HAP-1 (cell line): ENCODE data around the gene CST7.
A peak's percentile ranks its signal among the peaks of the same experiment; 100 is the strongest.
"Not testable (repeated sequence)": the region's sequence is repeated elsewhere in the genome, so short reads cannot be mapped to it uniquely, and the experiment has no call there.

Experiments used
- DNase-seq, 2 experiments: peaks; one replicate each; pipeline ENCODE4 v3.0.0-alpha.2; 2016 to 2020; ENCODE audit warnings: low spot score in 2 of 2
- H3K27me3 ChIP-seq: fragments of 250-450 bp; sonication (Bioruptor Pico); 2 replicates; pipeline ENCODE4 v1.5.1; 2020; ENCODE audit warnings: low read depth, mild to moderate bottlenecking, moderate library complexity
- H3K36me3 ChIP-seq: fragments of 250-450 bp; sonication (Bioruptor Pico); replicated peaks from 2 replicates; pipeline ENCODE4 v1.5.1; 2020; ENCODE audit warnings: mild to moderate bottlenecking
- H3K4me1 ChIP-seq: fragments of 250-450 bp; sonication (Bioruptor Pico); 2 replicates; pipeline ENCODE4 v1.5.1; 2020; ENCODE audit warnings: mild to moderate bottlenecking
- H3K4me3 ChIP-seq: fragments of 250-450 bp; sonication (Bioruptor Pico); 2 replicates; pipeline ENCODE4 v1.5.1; 2020; ENCODE audit warnings: mild to moderate bottlenecking, moderate library complexity
- H3K9me3 ChIP-seq: fragments of 250-450 bp; sonication (Bioruptor Pico); 2 replicates; pipeline ENCODE4 v1.5.1; 2020; ENCODE audit warnings: mild to moderate bottlenecking, moderate library complexity
- in situ Hi-C: fragments of 300-500 bp; cut with MboI; formaldehyde crosslinking; loops from 3 replicates; pipeline ENCODE4 v1.14.3; 2020; ENCODE audit warnings: low sequenced_read_pairs, inconsistent platforms, mixed read lengths

CST7 gene

DNA sequence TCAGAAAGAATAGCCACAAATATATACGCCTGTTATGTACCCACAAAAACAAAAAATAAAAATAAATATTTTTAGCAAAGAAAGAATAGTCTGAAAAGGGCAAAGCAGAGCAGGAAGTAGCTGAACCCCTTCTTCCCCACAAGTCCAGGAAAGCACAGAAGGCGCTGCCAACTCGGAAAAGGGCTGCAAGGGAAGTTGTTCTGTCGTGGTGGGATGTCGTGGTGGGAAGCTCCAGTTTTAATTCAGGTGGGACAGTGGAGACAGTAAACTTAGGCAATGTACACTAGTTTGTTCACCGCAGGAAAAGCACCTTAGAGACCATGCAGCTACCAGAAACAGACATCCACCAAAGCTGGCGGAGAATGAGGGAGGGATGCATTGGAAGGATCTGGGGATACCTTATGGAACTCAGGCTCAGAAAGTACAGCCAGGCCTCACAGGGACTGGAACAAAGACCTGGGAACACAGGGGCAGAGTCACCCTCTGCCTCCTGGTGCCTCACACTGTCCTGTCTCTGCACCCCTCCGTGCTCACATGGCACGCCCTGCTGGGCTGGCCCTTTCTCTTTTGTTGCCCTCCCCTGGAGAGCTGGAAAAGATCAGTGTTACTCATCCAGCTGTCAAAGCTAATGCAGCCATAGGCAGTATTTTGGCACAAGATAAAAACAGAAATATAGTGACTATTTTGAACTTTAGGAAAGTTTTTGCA is 46.8 kb downstream of the CST7 start:
- Histone ChIP-seq H3K27me3 (no peaks in the 10 kb centered on the region), H3K4me1 (peaks cover 21% of the 10 kb centered on the region), H3K9me3 (no peaks in the 10 kb centered on the region), H3K4me3 (no peak overlapping the region), H3K36me3 (peaks cover 3% of the 10 kb centered on the region)
- no peak for DNase-seq
- in situ Hi-C loops, result loop anchor here (5.0 to 25.0 kb wide), 4 partner anchors 66 to 866 kb away; partner anchors contain the start of gene GINS1

DNA sequence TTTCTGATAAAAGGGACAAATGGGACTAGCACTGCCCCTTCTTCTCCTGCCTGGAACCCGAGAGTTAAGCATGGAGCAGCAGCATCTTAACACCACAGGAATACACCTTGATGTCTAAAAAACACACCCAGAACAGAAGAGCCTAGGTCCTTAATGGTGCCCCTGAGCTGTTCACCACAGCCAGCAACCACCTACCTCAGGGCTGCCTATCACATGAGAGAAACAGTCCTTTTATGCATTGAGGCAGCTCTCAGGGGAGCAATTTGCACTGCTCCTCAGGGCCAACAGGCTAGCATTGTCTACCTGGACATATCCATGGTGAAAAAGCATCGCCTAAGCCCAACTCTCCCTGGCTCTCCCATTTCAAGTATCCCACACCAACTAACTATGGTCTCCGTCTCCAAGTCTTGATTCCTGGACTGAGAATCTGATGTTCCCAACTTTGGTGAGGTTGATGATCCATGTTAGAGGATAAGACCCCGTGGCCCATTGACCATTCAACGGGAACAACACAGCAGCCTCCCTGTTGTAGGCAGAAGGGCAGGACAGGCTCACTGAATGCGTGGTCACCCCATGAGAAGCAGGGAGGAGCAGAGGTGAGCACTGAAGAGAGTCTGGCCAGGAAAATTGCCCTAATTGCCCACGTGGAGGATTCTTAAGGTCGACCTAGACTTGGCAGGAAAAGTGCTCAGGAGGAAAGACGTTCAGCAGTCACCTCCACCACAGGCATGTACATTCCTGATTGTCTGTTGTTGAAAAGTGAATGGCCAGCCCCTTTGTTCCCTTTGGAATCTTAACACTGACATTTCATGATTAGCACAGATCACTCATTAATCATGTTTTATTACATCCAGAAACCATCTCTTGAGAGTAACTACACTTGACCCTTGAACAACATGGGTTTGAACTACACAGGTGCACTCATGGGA is 47.6 kb downstream of the CST7 start:
- in situ Hi-C loops, result loop anchor here (5.0 to 25.0 kb wide), 4 partner anchors 66 to 866 kb away; partner anchors contain the start of gene GINS1
- H3K4me1 ChIP-seq, result peaks cover 13% of the 10 kb centered on the region
- peaks cover 3% of the 10 kb centered on the region for H3K36me3 ChIP-seq
- no peaks in the 10 kb centered on the region for H3K27me3 ChIP-seq
- DNase-seq, result peak in 1 of 2 experiments; percentile 2
- H3K9me3 ChIP-seq, result no peaks in the 10 kb centered on the region
- no peak overlapping the region for H3K4me3 ChIP-seq

DNA sequence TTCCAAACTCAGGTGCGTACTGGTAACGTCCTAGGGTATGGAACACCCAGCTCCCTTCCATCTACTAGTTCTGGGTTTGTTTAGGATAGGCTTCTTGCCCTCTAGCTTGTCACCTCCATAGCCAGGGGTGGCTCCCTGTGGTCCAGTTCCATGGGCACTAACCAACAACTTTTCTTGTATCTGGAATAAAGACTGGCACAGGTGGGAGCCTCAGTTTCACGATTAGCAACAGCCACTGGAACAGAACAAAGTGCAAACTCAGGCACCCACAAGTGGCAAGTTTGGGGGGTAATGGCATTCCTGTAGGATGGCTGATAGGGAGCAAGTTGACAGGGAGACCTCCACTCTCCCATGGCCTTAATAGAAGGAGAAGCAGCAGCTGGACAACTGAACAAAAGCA is 49.1 kb downstream of the CST7 start:
- H3K4me3 ChIP-seq, result no peak overlapping the region
- peaks cover 10% of the 10 kb centered on the region for H3K4me1 ChIP-seq
- H3K27me3 ChIP-seq, result no peaks in the 10 kb centered on the region
- in situ Hi-C loops, result loop anchor here (5.0 to 25.0 kb wide), 4 partner anchors 64 to 864 kb away; partner anchors contain the start of gene GINS1
- H3K9me3 ChIP-seq, result no peaks in the 10 kb centered on the region
- H3K36me3 ChIP-seq, result no peaks in the 10 kb centered on the region
- DNase-seq, result peak in 1 of 2 experiments; percentile 0

DNA sequence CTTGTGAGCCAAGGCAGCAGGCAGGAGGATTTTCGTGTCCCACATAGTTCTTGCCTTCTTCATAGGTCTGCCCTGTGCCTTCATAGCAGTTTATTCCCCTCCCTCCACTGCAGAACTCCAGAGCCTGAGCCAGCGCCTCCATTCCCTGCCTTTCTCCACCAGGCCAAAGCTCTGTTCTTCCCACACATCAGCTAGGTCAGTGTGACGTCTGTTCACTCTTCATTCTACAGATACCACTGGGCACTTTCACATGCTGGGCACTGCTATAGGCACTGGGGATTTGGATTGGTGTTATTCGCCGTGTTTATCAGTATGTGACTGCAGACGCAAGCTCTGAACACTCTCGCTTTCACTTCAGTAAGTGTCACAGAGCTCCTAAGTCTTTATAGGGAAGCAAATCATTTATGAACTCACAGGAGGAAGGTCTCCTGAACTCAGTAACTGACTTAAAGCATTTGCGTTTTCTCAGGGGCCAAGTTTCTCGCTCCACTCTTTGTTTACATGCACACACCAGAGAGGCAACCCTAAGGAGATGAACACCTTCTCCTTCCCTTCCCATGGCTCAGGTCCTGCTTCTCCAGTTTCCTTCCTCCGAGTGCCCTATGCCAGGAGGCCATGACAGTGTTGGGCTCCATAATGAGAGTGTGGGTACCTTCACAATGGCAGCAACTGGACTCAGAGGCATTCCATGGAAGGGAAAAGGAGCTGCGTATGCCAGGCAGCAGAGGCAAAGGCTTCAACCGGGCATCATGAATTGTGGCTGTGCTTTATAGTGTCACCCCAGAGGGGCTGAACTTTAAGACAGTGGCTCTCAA is 49.8 kb downstream of the CST7 start:
- in situ Hi-C loops, result loop anchor here (5.0 to 25.0 kb wide), 4 partner anchors 63 to 863 kb away; partner anchors contain the start of gene GINS1
- Histone ChIP-seq H3K4me3 (no peak overlapping the region), H3K9me3 (no peaks in the 10 kb centered on the region), H3K36me3 (no peaks in the 10 kb centered on the region), H3K4me1 (peaks cover 3% of the 10 kb centered on the region), H3K27me3 (no peaks in the 10 kb centered on the region)
- DNase-seq, result peak in 1 of 2 experiments; percentile 1

DNA sequence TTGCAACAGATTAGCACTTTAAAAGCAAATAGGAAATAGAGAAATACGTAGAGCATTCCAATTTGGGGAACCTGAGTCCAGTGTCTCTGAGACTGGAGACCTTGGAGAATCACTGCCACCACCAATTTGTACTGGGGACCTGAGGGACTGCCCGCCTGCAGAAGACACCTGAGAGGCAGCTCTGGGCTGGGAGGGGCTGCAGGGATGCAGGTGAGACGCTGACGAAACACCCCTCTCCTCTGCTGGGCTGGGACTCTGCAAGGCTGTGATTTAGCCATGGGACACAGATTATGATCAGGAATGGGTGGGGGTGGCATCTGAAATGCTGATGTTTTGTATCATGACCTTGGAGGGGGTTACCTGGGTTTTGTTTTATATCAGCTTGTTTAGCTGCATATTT is 50.5 kb downstream of the CST7 start:
- H3K27me3 ChIP-seq, result no peaks in the 10 kb centered on the region
- in situ Hi-C loops, result loop anchor here (5.0 to 25.0 kb wide), 4 partner anchors 63 to 863 kb away; partner anchors contain the start of gene GINS1
- H3K4me1 ChIP-seq, result peaks cover 3% of the 10 kb centered on the region; the same call in 1 of the 2 replicates
- H3K9me3 ChIP-seq, result no peaks in the 10 kb centered on the region
- no peak overlapping the region for H3K4me3 ChIP-seq
- peak in 1 of 2 experiments; percentile 6 for DNase-seq
- H3K36me3 ChIP-seq, result no peaks in the 10 kb centered on the region

DNA sequence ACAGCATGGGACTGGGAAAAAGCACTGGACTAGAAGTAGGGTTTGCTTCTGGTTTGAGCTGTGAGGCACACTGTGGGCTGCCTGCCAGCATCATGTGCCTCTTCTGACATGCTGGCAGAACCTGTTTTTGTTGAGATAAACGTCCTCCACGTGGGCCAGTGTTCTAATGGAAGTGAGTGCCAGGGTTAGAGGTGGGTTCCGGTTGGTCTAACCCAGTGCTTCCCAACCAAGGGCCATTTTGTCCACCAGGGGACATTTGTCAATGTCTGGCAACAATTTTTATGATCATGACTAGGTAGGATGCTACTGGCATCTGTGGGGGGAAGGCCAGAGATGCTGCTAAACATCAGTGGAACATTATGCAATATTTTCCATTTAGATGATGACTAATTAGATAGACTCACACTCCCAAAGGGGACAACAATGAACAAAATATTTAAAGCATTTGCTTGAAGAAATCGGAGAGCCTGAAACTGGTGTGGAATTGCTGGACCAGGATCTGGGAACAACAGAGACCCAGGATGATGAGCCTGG is 51.3 kb downstream of the CST7 start:
- Histone ChIP-seq H3K36me3 (no peaks in the 10 kb centered on the region), H3K27me3 (no peaks in the 10 kb centered on the region), H3K9me3 (no peaks in the 10 kb centered on the region), H3K4me1 (no peaks in the 10 kb centered on the region), H3K4me3 (no peak overlapping the region)
- in situ Hi-C loops, result no loop called here
- DNase-seq, result peak in 1 of 2 experiments; percentile 3

DNA sequence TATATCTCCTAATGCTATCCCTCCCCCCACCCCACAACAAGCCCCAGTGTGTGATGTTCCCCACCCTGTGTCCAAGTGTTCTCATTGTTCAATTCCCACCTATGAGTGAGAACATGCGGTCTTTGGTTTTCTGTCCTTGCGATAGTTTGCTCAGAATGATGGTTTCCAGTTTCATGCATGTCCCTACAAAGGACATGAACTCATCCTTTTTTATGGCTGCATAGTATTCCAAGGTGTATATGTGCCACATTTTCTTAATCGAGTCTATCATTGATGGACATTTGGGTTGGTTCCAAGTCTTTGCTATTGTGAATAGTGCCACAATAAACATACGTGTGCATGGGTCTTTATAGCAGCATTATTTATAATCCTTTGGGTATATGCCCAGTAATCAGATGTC is 52.3 kb downstream of the CST7 start:
- H3K36me3 ChIP-seq, H3K4me3 ChIP-seq, H3K4me1 ChIP-seq, DNase-seq, H3K9me3 ChIP-seq, H3K27me3 ChIP-seq, in situ Hi-C loops: not testable (repeated sequence)

DNA sequence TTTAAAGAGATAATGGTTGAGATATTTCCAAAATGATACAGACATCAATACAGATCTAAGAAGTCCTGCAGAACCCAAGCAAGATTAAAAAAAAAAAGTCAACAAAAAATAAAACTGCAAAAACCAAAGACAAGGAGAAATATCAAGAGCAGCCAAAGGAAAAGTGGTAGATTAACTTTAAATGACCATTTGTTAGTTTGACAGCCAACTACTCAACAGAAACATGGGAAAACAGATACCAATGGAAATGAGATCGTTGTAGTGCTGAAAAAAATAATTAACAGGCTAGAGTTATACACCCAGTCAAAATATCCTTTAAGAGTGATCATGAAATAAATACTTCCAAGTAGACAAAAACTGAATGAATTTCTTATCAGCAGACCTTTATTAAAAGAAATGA is 53.9 kb downstream of the CST7 start:
- DNase-seq, result no peak
- no peaks in the 10 kb centered on the region for H3K36me3 ChIP-seq
- in situ Hi-C loops, result no loop called here
- H3K9me3 ChIP-seq, result no peaks in the 10 kb centered on the region
- no peaks in the 10 kb centered on the region for H3K27me3 ChIP-seq
- no peaks in the 10 kb centered on the region for H3K4me1 ChIP-seq
- no peak overlapping the region for H3K4me3 ChIP-seq

DNA sequence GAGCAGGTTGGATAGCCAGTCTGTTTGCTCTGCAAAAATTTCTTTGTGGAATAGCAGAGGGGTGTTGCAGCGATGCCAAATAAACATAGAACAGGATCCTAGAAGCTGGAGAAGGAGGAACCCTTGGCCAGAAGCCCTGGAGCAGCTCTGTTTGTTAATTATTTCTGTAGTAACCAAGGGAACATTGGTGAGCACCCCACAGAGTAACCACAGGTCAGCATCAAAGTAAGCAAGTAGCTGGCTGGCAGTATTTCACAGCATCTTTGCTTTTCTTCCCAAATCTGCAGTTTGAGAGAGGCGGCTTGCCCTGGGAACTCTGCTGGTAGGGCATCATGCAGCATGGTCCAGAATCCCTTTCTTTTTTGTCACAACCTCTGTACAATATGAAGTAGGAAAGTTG is 56.2 kb downstream of the CST7 start:
- Histone ChIP-seq H3K4me3 (no peak overlapping the region), H3K4me1 (no peaks in the 10 kb centered on the region), H3K27me3 (no peaks in the 10 kb centered on the region), H3K36me3 (no peaks in the 10 kb centered on the region), H3K9me3 (no peaks in the 10 kb centered on the region)
- in situ Hi-C loops, result no loop called here
- DNase-seq, result no peak

DNA sequence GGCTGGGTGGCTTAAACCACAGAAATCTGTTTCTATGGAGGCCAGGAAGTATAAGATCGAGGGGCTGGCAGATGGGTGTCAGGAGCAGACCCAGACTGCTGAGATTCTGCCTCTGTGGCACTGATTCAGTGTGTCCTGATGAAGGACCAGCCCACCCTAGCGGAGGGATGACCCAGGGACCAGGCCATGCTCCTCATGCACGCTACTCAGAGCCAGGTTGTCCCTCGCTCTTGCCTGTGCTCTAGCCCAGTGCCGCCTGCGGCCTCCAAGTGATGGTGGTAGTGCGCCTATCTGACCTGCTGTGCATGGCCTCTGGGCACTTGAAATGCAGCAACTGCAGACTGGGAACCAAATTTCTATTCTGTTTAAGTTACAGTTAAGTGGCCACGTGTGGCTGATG is 56.6 kb downstream of the CST7 start:
- H3K9me3 ChIP-seq, result no peaks in the 10 kb centered on the region
- H3K36me3 ChIP-seq, result no peaks in the 10 kb centered on the region
- no peaks in the 10 kb centered on the region for H3K4me1 ChIP-seq
- H3K4me3 ChIP-seq, result no peak overlapping the region
- no peaks in the 10 kb centered on the region for H3K27me3 ChIP-seq
- in situ Hi-C loops, result no loop called here
- no peak for DNase-seq

DNA sequence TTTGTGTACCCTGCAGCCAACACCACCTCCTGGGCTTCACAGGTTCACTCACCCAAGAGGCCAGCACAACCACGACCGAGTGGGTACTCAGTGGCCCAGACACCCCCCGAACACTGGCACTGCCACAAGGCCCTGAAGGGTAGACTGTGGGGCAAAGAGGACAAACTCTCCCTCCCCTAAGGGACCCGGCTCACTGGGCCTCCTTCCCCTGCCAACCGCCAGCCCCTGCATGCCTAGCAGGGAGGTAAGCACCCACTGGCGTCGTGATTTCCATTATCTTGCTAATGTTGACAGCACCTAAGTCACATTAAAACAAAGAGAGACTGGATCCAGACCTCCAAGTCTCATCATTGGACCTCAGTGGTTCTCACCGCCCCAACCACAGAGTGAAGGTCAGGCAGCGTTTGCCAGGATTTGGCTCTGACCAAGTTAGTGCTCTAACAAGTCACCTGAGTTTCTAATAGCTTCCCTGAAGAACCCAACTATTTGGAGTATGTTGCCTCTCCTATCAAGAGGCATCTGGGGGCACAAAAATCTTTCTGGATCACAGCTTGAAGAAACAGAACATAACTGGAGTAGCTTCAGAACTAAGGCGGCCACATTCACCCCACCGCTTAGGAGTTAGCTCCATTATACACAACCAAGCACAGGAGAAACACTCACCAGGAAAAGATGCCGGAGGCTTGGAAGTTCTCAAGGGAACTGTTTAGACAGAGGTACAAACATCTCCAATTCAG is 57.5 kb downstream of the CST7 start:
- no peak for DNase-seq
- no peaks in the 10 kb centered on the region for H3K9me3 ChIP-seq
- no peaks in the 10 kb centered on the region for H3K27me3 ChIP-seq
- in situ Hi-C loops, result no loop called here
- no peaks in the 10 kb centered on the region for H3K4me1 ChIP-seq
- H3K36me3 ChIP-seq, result no peaks in the 10 kb centered on the region
- no peak overlapping the region for H3K4me3 ChIP-seq

DNA sequence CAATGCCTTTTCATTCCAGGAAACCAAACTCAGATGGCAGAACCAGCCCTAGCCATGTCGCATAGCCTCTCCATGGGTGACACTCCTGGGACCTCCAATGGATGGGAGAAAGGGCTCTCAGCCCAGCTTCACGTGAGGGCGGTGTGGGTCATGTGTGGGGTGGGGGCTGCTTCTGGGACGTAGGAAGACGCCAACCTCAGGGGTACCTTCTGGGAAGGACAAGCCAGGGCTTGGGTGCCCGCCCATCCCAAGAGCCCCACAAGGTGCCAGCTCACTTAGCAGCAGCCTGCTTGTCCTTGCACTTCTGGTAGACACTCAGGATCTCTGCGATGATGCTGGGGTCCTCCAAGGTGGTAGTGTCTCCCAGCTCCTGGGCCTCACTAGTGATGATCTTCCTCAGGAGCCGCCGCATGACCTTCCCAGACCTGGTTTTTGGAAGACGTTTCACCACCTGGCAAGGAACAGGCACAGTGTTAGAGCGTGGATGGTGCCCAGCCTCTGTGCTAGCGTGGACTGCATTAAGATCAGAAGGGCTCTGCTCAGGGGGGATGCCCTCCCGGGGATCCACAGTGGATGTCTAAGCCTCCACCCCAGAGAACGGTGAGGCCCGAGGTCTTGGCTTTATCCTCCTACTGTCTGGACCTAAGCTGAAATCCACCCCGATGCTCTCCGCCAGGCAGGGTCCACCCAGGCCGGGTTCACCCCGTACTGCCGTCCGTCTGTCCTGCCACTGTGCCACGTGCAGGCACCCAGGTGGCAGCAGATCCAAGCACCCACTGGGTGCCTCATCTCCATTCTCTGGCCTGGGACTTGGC is 58.6 kb downstream of the CST7 start:
- H3K9me3 ChIP-seq, result no peaks in the 10 kb centered on the region
- no peaks in the 10 kb centered on the region for H3K36me3 ChIP-seq
- DNase-seq, result no peak
- no peaks in the 10 kb centered on the region for H3K27me3 ChIP-seq
- in situ Hi-C loops, result no loop called here
- no peaks in the 10 kb centered on the region for H3K4me1 ChIP-seq
- no peak overlapping the region for H3K4me3 ChIP-seq
